CD8-positive, alpha-beta memory T cell (primary cell): ENCODE data around the gene ATP8A2. TPM values are rescaled to one million over a fixed set of nuclear protein-coding genes. Genes with fewer than 3 reads are reported as not detected.

ENCODE experiments used
- CTCF ChIA-PET: fragments of 350-600 bp; sonication (Branson Sonifier 250); formaldehyde crosslinking; loops from one replicate; lab custom pipeline; 2021; ENCODE audit warnings: antibody characterized with exemption; lab: Charles Lee
- POLR2A ChIA-PET: fragments of 350-600 bp; sonication (Branson Sonifier 250); formaldehyde crosslinking; loops from one replicate; lab custom pipeline; 2021; ENCODE audit warnings: antibody characterized with exemption; lab: Charles Lee
- DNase-seq, 5 donors: peaks; one replicate each; pipeline versions ENCODE4 v3.0.0 to v3.0.0-alpha.2; 2020 to 2022; ENCODE audit warnings: mixed read lengths in 1 of 5
- H3K27ac ChIP-seq: one replicate; pipeline ENCODE4 v1.7.0; 2013; ENCODE audit warnings: low read depth, mild to moderate bottlenecking, low read length, moderate library complexity
- H3K27me3 ChIP-seq: 2 replicates; pipeline ENCODE4 v1.7.0; 2013; ENCODE audit warnings: low read length, mild to moderate bottlenecking; ENCODE audit not compliant: insufficient read depth, poor library complexity, severe bottlenecking
- H3K36me3 ChIP-seq: 2 replicates; pipeline ENCODE4 v1.7.0; 2013; ENCODE audit warnings: mild to moderate bottlenecking, low read length, moderate library complexity; ENCODE audit not compliant: insufficient read depth
- H3K4me1 ChIP-seq: 2 replicates; pipeline ENCODE4 v1.7.0; 2013; ENCODE audit warnings: mild to moderate bottlenecking, low read length, moderate library complexity; ENCODE audit not compliant: insufficient read depth
- H3K4me3 ChIP-seq: 2 replicates; pipeline ENCODE4 v1.7.0; 2013; ENCODE audit warnings: mild to moderate bottlenecking, low read length
- H3K9me3 ChIP-seq: 2 replicates; pipeline ENCODE4 v1.7.0; 2013; ENCODE audit warnings: mild to moderate bottlenecking, low read length
- H3K27ac Mint-ChIP-seq, 8 donors: one replicate each; pipeline ENCODE4 v1.8.0; 2020 to 2021; ENCODE audit warnings: mixed read lengths in 8 of 8, mild to moderate bottlenecking in 6 of 8, inconsistent platforms in 3 of 8, moderate library complexity in 3 of 8
- H3K27me3 Mint-ChIP-seq, 2 donors: one replicate each; pipeline ENCODE4 v1.8.0; 2020 to 2021; ENCODE audit warnings: mixed read lengths in 2 of 2, mild to moderate bottlenecking in 1 of 2, moderate library complexity in 1 of 2
- H3K36me3 Mint-ChIP-seq, 3 donors: one replicate each; pipeline ENCODE4 v1.8.0; 2020 to 2021; ENCODE audit warnings: mixed read lengths in 3 of 3, inconsistent platforms in 1 of 3, mild to moderate bottlenecking in 1 of 3
- H3K4me1 Mint-ChIP-seq, 3 donors: one replicate each; pipeline ENCODE4 v1.8.0; 2020 to 2021; ENCODE audit warnings: mixed read lengths in 3 of 3, inconsistent platforms in 1 of 3, mild to moderate bottlenecking in 1 of 3
- H3K4me3 Mint-ChIP-seq, 7 donors: one replicate each; pipeline ENCODE4 v1.8.0; 2020 to 2021; ENCODE audit warnings: mixed read lengths in 7 of 7, mild to moderate bottlenecking in 6 of 7, moderate library complexity in 4 of 7, inconsistent platforms in 2 of 7
- H3K9me3 Mint-ChIP-seq, 5 donors: one replicate each; pipeline ENCODE4 v1.8.0; 2020 to 2022; ENCODE audit warnings: mixed read lengths in 5 of 5, mild to moderate bottlenecking in 3 of 5, moderate library complexity in 2 of 5, inconsistent platforms in 1 of 5
- polyA plus RNA-seq: library from polyadenylated mRNA; unstranded; fragments of 300-500 nt; fragmentation: Illumina TruSeq; gene quantifications from one replicate; pipeline ENCODE4 v1.2.3, GENCODE V29; 2021
- total RNA-seq, 2 experiments: library from RNA; stranded (reverse); gene quantifications; one replicate each; pipeline ENCODE4 v1.2.3, GENCODE V29; 2021

ATP8A2 gene
- total and polyA plus RNA-seq, 3 experiments from 2014 or later, result 0.26 to 0.63 (median 0.58) TPM

GRCh38 chr13:25905611-25906010 lies 533.8 kb downstream of the ATP8A2 start:
- H3K4me3 ChIP-seq, result no peak overlapping the region

GRCh38 chr13:25906191-25906661 lies 534.5 kb downstream of the ATP8A2 start:
- peak in 1 of 5 donors; percentile 31 for DNase-seq
- no peaks in the 10 kb centered on the region for H3K9me3 Mint-ChIP-seq
- peaks cover under 1 to 4% (median under 1%) of the 10 kb centered on the region in 3 donors for H3K4me1 Mint-ChIP-seq
- peaks cover 44% of the 10 kb centered on the region for H3K4me1 ChIP-seq
- H3K27ac ChIP-seq, result no peak overlapping the region
- no peaks in the 10 kb centered on the region for H3K36me3 ChIP-seq
- H3K27me3 Mint-ChIP-seq, result no peaks in the 10 kb centered on the region
- CTCF ChIA-PET, result no interaction called here
- H3K9me3 ChIP-seq, result no peaks in the 10 kb centered on the region
- no peak overlapping the region for H3K27ac Mint-ChIP-seq
- no peak overlapping the region for H3K4me3 ChIP-seq
- no peak overlapping the region for H3K4me3 Mint-ChIP-seq
- H3K27me3 ChIP-seq, result no peaks in the 10 kb centered on the region
- no peaks in the 10 kb centered on the region for H3K36me3 Mint-ChIP-seq
- POLR2A ChIA-PET, result no interaction called here

More at GRCh38 chr13:25905611-25906010, 533.8 kb downstream of the ATP8A2 start:
- no peaks in the 10 kb centered on the region for H3K36me3 ChIP-seq
- peaks cover 7 to 10% (median 7%) of the 10 kb centered on the region in 3 donors for H3K4me1 Mint-ChIP-seq
- H3K4me3 Mint-ChIP-seq, result no peak overlapping the region
- no peaks in the 10 kb centered on the region for H3K9me3 Mint-ChIP-seq
- H3K27me3 ChIP-seq, result no peaks in the 10 kb centered on the region
- no peaks in the 10 kb centered on the region for H3K27me3 Mint-ChIP-seq
- ChIA-PET CTCF (no interaction called here), POLR2A (no interaction called here)
- no peak overlapping the region for H3K27ac ChIP-seq
- DNase-seq, result no peak
- peaks cover 50% of the 10 kb centered on the region for H3K4me1 ChIP-seq
- no peaks in the 10 kb centered on the region for H3K9me3 ChIP-seq
- H3K36me3 Mint-ChIP-seq, result no peaks in the 10 kb centered on the region
- H3K27ac Mint-ChIP-seq, result no peak overlapping the region

GRCh38 chr13:25908366-25908765 lies 536.6 kb downstream of the ATP8A2 start:
- ChIA-PET CTCF (no interaction called here), POLR2A (no interaction called here)
- Histone ChIP-seq H3K36me3 (no peaks in the 10 kb centered on the region), H3K4me1 (peaks cover 26% of the 10 kb centered on the region), H3K9me3 (no peaks in the 10 kb centered on the region), H3K27me3 (no peaks in the 10 kb centered on the region), H3K27ac (no peak overlapping the region), H3K4me3 (no peak overlapping the region)
- no peaks in the 10 kb centered on the region for H3K36me3 Mint-ChIP-seq
- H3K27me3 Mint-ChIP-seq, result peaks cover 0 to 3% of the 10 kb centered on the region in 2 donors
- H3K27ac Mint-ChIP-seq, result no peak overlapping the region
- no peaks in the 10 kb centered on the region for H3K4me1 Mint-ChIP-seq
- no peak for DNase-seq
- no peaks in the 10 kb centered on the region for H3K9me3 Mint-ChIP-seq
- H3K4me3 Mint-ChIP-seq, result no peak overlapping the region

- Mint-ChIP-seq H3K27me3 (peaks cover 3 to 4% of the 10 kb centered on the region in 2 donors), H3K36me3 (no peaks in the 10 kb centered on the region), H3K27ac (no peak overlapping the region), H3K9me3 (no peaks in the 10 kb centered on the region), H3K4me1 (no peaks in the 10 kb centered on the region), H3K4me3 (no peak overlapping the region)
- Histone ChIP-seq H3K27me3 (no peaks in the 10 kb centered on the region), H3K4me1 (peaks cover 16% of the 10 kb centered on the region), H3K36me3 (no peaks in the 10 kb centered on the region), H3K27ac (no peak overlapping the region), H3K4me3 (no peak overlapping the region), H3K9me3 (no peaks in the 10 kb centered on the region)
- POLR2A ChIA-PET, result no interaction called here
- no peak for DNase-seq
- CTCF ChIA-PET, result no interaction called here
These were observed 538.5 kb downstream of the ATP8A2 start for GRCh38 chr13:25910243-25910642.

- no peaks in the 10 kb centered on the region for H3K27me3 ChIP-seq
- ChIA-PET CTCF (no interaction called here), POLR2A (no interaction called here)
- H3K4me3 Mint-ChIP-seq, result no peak overlapping the region
- H3K9me3 ChIP-seq, result no peaks in the 10 kb centered on the region
- no peak overlapping the region for H3K27ac Mint-ChIP-seq
- H3K27ac ChIP-seq, result no peak overlapping the region
- no peak for DNase-seq
- no peaks in the 10 kb centered on the region for H3K4me1 Mint-ChIP-seq
- H3K9me3 Mint-ChIP-seq, result no peaks in the 10 kb centered on the region
- peaks cover 3 to 4% of the 10 kb centered on the region in 2 donors for H3K27me3 Mint-ChIP-seq
- no peak overlapping the region for H3K4me3 ChIP-seq
- H3K4me1 ChIP-seq, result peaks cover 8% of the 10 kb centered on the region
- no peaks in the 10 kb centered on the region for H3K36me3 Mint-ChIP-seq
- H3K36me3 ChIP-seq, result no peaks in the 10 kb centered on the region
These were observed 539.2 kb downstream of the ATP8A2 start for GRCh38 chr13:25910991-25911419.

- no peaks in the 10 kb centered on the region for H3K4me1 Mint-ChIP-seq
- H3K36me3 Mint-ChIP-seq, result no peaks in the 10 kb centered on the region
- CTCF ChIA-PET, result no interaction called here
- no peak for DNase-seq
- no peak overlapping the region for H3K27ac Mint-ChIP-seq
- H3K27ac ChIP-seq, result no peak overlapping the region
- no peak overlapping the region for H3K4me3 Mint-ChIP-seq
- no peaks in the 10 kb centered on the region for H3K36me3 ChIP-seq
- no peak overlapping the region for H3K4me3 ChIP-seq
- H3K27me3 Mint-ChIP-seq, result peaks cover 3 to 4% of the 10 kb centered on the region in 2 donors
- no peaks in the 10 kb centered on the region for H3K4me1 ChIP-seq
- H3K27me3 ChIP-seq, result no peaks in the 10 kb centered on the region
- H3K9me3 Mint-ChIP-seq, result no peaks in the 10 kb centered on the region
- POLR2A ChIA-PET, result no interaction called here
- H3K9me3 ChIP-seq, result no peaks in the 10 kb centered on the region
These were observed 541.2 kb downstream of the ATP8A2 start for GRCh38 chr13:25912961-25913360.

GRCh38 chr13:25915840-25916518 lies 544.2 kb downstream of the ATP8A2 start:
- no peaks in the 10 kb centered on the region for H3K9me3 Mint-ChIP-seq
- POLR2A ChIA-PET, result no interaction called here

GRCh38 chr13:25920277-25920676 lies 548.5 kb downstream of the ATP8A2 start:
- ChIA-PET CTCF (no interaction called here), POLR2A (no interaction called here)
- no peaks in the 10 kb centered on the region for H3K36me3 Mint-ChIP-seq
- H3K27me3 ChIP-seq, result no peaks in the 10 kb centered on the region
- peaks cover 0 to 5% (median 4%) of the 10 kb centered on the region in 3 donors for H3K4me1 Mint-ChIP-seq
- H3K4me3 Mint-ChIP-seq, result no peak overlapping the region
- H3K27ac ChIP-seq, result no peak overlapping the region
- H3K9me3 ChIP-seq, result no peaks in the 10 kb centered on the region
- H3K4me1 ChIP-seq, result no peaks in the 10 kb centered on the region
- H3K4me3 ChIP-seq, result no peak overlapping the region
- no peaks in the 10 kb centered on the region for H3K36me3 ChIP-seq
- no peaks in the 10 kb centered on the region for H3K9me3 Mint-ChIP-seq
- H3K27ac Mint-ChIP-seq, result peak overlapping the region in 3 of 8 donors; percentile 1 to 53 (median 46)
- no peak for DNase-seq
- H3K27me3 Mint-ChIP-seq, result peaks cover 0 to 4% of the 10 kb centered on the region in 2 donors

More at GRCh38 chr13:25915840-25916518, 544.2 kb downstream of the ATP8A2 start:
- H3K27ac Mint-ChIP-seq, result no peak overlapping the region
- H3K36me3 ChIP-seq, result no peaks in the 10 kb centered on the region
- no peaks in the 10 kb centered on the region for H3K9me3 ChIP-seq
- H3K27me3 ChIP-seq, result no peaks in the 10 kb centered on the region
- H3K4me3 Mint-ChIP-seq, result no peak overlapping the region
- peaks cover 0 to 5% (median 4%) of the 10 kb centered on the region in 3 donors for H3K4me1 Mint-ChIP-seq
- H3K4me1 ChIP-seq, result no peaks in the 10 kb centered on the region
- H3K36me3 Mint-ChIP-seq, result no peaks in the 10 kb centered on the region
- no peak overlapping the region for H3K27ac ChIP-seq
- no peak for DNase-seq
- no peak overlapping the region for H3K4me3 ChIP-seq
- CTCF ChIA-PET, result no interaction called here
- H3K27me3 Mint-ChIP-seq, result peaks cover 3 to 6% of the 10 kb centered on the region in 2 donors
